LNCaP clone FGC (cell line): ENCODE measurements around the gene SCCPDH.

Experiments used
- DNase-seq: peaks from one replicate; pipeline ENCODE4 v3.0.0-alpha.2; 2011; ENCODE audit warnings: low read depth
- H3K4me3 ChIP-seq: 2 replicates; pipeline ENCODE4 v1.5.1; 2011; ENCODE audit warnings: mild to moderate bottlenecking, low read depth, low read length, control low read depth
- TF ChIP-seq, protein P1 (sequence below): IDR thresholded peaks from 2 replicates; pipeline ENCODE4 v1.5.1; 2012; ENCODE audit warnings: mild to moderate bottlenecking; ENCODE audit not compliant: control insufficient read depth, insufficient read depth; ENCODE audit errors: extremely low read depth

Gene SCCPDH

DNA sequence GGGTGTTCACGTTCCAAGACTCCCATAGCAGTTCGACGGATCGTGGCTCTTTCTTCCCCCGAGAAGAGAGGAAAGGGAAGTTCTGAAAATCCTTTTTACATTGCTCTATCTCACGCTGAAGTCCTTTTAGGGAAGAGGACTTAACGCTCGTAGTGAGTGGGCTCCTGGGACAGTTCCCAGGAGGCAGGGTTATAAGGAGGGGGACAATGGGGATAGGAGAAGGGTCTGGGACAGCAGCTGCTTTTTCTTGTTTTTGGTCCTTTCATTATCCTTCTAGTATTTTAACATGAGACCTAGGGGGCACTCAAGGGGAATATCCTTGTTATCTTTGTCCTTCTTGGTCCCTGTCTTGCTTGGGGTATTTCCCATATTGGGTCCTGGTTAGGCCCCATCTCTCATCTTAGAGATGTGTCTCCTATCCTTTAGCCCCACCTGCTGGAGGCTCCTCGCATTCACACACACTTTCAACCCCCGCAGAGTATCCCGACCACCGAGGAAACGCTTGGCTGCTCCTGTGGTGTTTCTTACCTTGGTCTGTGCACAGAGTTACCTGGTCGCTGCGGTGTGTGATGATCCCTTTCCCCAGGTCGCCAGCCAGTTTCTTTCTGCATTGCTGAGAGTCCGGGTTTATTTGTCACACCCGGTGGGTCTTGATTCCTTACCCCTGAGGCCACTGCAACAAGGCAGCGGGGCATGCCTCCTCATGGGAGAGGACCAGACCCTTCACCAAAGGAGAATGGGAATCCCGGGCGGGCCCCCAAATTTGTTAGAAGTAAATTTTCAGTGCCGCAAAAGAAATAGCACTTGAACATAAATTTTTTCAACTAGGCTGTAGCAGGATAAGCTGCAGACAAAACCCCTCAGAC, 29.7 kb downstream of the SCCPDH start:
- DNase-seq, result no peak
- TF ChIP-seq, protein P1, sequence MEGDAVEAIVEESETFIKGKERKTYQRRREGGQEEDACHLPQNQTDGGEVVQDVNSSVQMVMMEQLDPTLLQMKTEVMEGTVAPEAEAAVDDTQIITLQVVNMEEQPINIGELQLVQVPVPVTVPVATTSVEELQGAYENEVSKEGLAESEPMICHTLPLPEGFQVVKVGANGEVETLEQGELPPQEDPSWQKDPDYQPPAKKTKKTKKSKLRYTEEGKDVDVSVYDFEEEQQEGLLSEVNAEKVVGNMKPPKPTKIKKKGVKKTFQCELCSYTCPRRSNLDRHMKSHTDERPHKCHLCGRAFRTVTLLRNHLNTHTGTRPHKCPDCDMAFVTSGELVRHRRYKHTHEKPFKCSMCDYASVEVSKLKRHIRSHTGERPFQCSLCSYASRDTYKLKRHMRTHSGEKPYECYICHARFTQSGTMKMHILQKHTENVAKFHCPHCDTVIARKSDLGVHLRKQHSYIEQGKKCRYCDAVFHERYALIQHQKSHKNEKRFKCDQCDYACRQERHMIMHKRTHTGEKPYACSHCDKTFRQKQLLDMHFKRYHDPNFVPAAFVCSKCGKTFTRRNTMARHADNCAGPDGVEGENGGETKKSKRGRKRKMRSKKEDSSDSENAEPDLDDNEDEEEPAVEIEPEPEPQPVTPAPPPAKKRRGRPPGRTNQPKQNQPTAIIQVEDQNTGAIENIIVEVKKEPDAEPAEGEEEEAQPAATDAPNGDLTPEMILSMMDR, result peak; percentile 84
- no peak overlapping the region for H3K4me3 ChIP-seq

DNA sequence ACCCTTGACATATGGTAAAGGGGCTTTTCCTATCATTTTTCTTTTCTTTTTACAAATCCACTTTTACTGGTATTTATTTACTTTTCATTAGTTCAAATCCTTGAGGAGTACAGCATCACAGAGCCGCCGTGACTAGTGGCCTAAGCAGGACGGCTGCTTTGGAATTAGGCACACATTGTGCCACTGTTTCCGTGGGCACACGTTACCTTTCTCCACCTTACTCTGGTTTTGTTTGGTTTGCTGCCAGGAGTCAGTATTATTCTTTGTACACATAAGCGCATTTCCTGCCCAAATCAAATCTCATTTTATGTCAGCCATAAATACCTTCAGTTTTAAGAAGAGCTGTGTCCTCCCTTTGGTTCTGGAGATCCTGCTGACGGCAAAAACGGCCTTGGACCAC, 31.2 kb downstream of the SCCPDH start:
- H3K4me3 ChIP-seq, result no peak overlapping the region
- TF ChIP-seq, protein P1, result no peak
- DNase-seq, result no peak

GRCh38 chr1:246760422-246761347, 36.5 kb downstream of the SCCPDH start:
- no peak for DNase-seq
- TF ChIP-seq, protein P1, result no peak

GRCh38 chr1:246761396-246761795, 37.2 kb downstream of the SCCPDH start:
- DNase-seq, result no peak
- TF ChIP-seq, protein P1, result no peak

More at GRCh38 chr1:246760422-246761347, 36.5 kb downstream of the SCCPDH start:
- H3K4me3 ChIP-seq, result no peak overlapping the region

GRCh38 chr1:246765521-246765920, 41.3 kb downstream of the SCCPDH start:
- no peak overlapping the region for H3K4me3 ChIP-seq
- TF ChIP-seq, protein P1, result no peak
- DNase-seq, result no peak

More at GRCh38 chr1:246761396-246761795, 37.2 kb downstream of the SCCPDH start:
- no peak overlapping the region for H3K4me3 ChIP-seq

- DNase-seq, result no peak
- TF ChIP-seq, protein P1, result no peak
- no peak overlapping the region for H3K4me3 ChIP-seq
These were observed 44.3 kb downstream of the SCCPDH start for GRCh38 chr1:246768403-246769020.
